ENCODE results near the gene RPL18A. TPM values are rescaled to one million over a fixed set of nuclear protein-coding genes. Genes with fewer than 3 reads are reported as not detected.

Gene RPL18A
- total and polyA plus RNA-seq, 2 of the 13 experiments (the other 11 are each of a cell fraction or from before 2014, with no cell fraction given): 1,471 to 2,004 TPM

- TF ChIP-seq ZNF609 (CRISPR knock-in tag; IDR thresholded peaks at IDR 0.05; ENCODE audit: borderline replicate concordance) (0 out of 2 replicates have a peak, but pooled peaks have one; percentile 58), KAT7 (CRISPR knock-in tag; IDR thresholded peaks at IDR 0.05; ENCODE audit: borderline replicate concordance) (no peak), PAXIP1 (CRISPR knock-in tag; conservative IDR thresholded peaks at IDR 0.05) (peak; percentile 85), ELF1 (CRISPR knock-in tag; IDR thresholded peaks at IDR 0.05) (peak; percentile 60; the same call in 1 of the 2 replicates), ZFP36L2 (CRISPR knock-in tag; IDR thresholded peaks at IDR 0.05) (no peak), NFE2 (CRISPR knock-in tag; IDR thresholded peaks at IDR 0.05) (no peak), CBX1 (IDR thresholded peaks at IDR 0.05; ENCODE audit: low read depth) (no peak), HOMEZ (CRISPR knock-in tag; IDR thresholded peaks at IDR 0.05; ENCODE audit: low read depth) (no peak), REXO4 (CRISPR knock-in tag; IDR thresholded peaks at IDR 0.05; ENCODE audit: borderline replicate concordance) (no peak), MED13 (CRISPR knock-in tag; IDR thresholded peaks at IDR 0.05) (0 out of 2 replicates have a peak, but pooled peaks have one; percentile 36), FOXP1 (IDR thresholded peaks at IDR 0.05) (no peak), FOXP1 (CRISPR knock-in tag; IDR thresholded peaks at IDR 0.05) (no peak), RFX5 (IDR thresholded peaks at IDR 0.05; ENCODE audit: low read depth, low read length) (no peak), ZBTB25 (CRISPR knock-in tag; IDR thresholded peaks at IDR 0.05) (no peak), E2F2 (CRISPR knock-in tag; IDR thresholded peaks at IDR 0.05; ENCODE audit: borderline replicate concordance) (no peak), JUND (CRISPR knock-in tag; IDR thresholded peaks at IDR 0.05) (no peak), ZMYM3 (CRISPR knock-in tag; IDR thresholded peaks at IDR 0.05) (0 out of 2 replicates have a peak, but pooled peaks have one; percentile 24), KLF6 (CRISPR knock-in tag; IDR thresholded peaks at IDR 0.05) (no peak)
These were observed 12.0 kb upstream of the RPL18A start, which contains the start of gene JAK3 (continued) for GRCh38 chr19:17847538-17848366.

All from HepG2 (cell line).